Metanephros (tissue), 2 donors: ENCODE measurements around the gene SLC1A4. TPM values are rescaled to one million over a fixed set of nuclear protein-coding genes. Genes with fewer than 3 reads are reported as not detected.

Source experiments
- small RNA-seq: library from RNA; depleted of rRNA; stranded (forward); fragments of <200 nt; gene quantifications from one replicate; pipeline ENCODE3, GENCODE V24; 2014; ENCODE audit warnings: low replicate concordance
- total RNA-seq: library from RNA; depleted of rRNA; stranded (reverse); fragments of >200 nt; gene quantifications from one replicate; pipeline ENCODE4 v1.2.3, GENCODE V29; 2014

SLC1A4 gene
- total RNA-seq, result 9.8 TPM

GRCh38 chr2:64989126-64989981 lies at the start of gene SLC1A4:
Gene SLC1A4 (plus strand): TSS chr2:64989399. CDS start chr2:64989644, 245 bp downstream.

GRCh38 chr2:65056215-65057053 lies 67.2 kb downstream of the SLC1A4 start, which contains the start of gene CEP68:
Gene CEP68 (plus strand): TSS chr2:65056416. CDS start chr2:65069445, 13,029 bp downstream.

Small RNA genes within 50 kb of the gene (small RNA-seq; reads per million reads assigned to genes)
- gene RNU6-548P, result not detected

Other genes starting within 250 kb of the SLC1A4 start
- 33.6 TPM for gene CEP68, start 67.0 kb downstream of the SLC1A4 start, total RNA-seq
- 87.2 TPM for gene RAB1A, start 140.7 kb downstream of the SLC1A4 start, total RNA-seq
- gene ACTR2, start 238.4 kb downstream of the SLC1A4 start, total RNA-seq, result 89.3 TPM